Measurements from ENCODE around the gene TEPSIN.

DNA sequence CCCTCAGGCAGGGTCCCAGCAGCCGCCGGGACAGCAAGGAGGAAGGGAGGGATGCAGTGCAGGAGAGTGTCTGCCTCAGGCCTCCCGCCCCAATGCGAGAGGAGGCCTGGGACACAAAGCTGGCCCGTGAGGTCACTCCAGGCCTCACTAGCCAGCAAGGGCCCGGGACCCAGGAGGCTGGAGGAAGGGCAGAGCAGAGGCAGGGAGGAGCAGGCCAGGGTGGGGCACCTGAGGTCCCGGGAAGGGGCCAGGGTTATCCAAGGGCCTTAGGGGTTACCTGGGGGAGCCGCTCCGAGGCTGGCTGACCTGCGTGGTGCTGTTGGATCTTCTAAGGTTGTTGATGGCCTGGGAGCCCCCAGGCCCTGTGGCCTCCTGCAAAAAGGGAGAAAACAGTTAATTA is 30.2 kb downstream of the TEPSIN start:
- no peak for TF ChIP-seq CTCF (IDR thresholded peaks at IDR 0.05)
- no peak for TF ChIP-seq POLR2A (IDR thresholded peaks at IDR 0.05)

Measured in Peyer's patch (tissue), 4 donors.